NCI-H82 treated with DMSO at 0.1 percent for 48 hours (cell line): ENCODE data around the gene CEMIP2.

Experiments used
- DNase-seq: peaks from one replicate; lab custom pipeline; 2025; ENCODE audit not compliant: unreplicated experiment; lab: John Stamatoyannopoulos, UW

Gene CEMIP2

DNA sequence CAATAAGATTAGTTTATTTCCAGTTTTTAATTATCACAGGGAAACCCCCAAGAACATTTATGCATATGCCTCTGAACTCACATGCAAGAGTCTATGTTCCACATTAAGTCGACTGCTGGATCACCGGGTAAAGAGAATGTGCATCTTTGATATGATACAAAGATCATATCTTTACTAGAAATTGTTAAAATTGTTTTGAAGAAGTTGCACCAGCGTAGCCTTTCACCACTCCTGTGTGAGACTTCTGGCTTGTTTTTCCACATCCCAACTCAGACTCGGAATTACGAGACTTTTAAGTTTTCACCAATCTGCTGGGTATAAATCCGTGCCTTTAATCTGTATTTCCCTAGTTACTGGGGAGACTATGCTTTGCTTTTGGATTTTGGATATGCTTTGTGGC lies 113.2 kb downstream of the CEMIP2 start:
- DNase-seq = no peak

DNA sequence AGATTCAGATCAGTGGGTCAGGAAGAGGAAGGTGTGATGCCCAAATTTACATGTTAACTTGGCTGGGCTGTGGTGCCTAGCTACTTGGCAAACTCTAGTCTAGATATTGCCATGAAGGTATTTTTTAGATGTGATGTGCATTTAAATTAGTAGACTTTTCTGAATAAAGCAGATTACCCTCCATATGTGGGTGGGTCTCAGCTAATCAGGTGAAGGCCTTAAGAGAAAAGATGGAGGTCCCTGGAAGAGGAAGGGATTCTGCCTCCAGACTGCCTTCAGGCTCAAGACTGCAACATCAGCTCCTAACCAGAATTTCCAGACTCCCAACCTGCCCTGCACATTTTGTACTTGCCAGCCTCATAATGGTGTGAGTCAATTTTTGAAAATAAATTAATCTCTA lies 115.8 kb downstream of the CEMIP2 start:
- DNase-seq = no peak

DNA sequence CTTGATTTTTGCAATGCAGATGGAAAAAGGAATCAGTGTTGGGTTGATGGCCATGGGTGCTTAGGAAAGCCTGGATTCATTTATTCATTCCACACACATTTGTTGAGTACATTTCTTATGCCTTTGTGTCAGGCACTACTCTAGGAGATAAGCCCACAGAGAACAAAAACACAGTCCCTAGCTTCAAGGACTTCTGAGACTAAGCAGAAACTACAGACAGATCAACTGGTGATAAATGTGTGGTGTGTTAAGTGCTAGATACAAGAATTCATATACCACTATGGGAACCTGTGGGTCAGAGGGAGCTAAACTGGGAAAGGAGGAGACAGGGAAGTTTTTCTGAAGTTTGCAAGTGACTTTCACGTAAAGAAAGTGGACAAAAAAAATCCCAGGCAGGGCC lies 119.9 kb downstream of the CEMIP2 start:
- DNase-seq = no peak

DNA sequence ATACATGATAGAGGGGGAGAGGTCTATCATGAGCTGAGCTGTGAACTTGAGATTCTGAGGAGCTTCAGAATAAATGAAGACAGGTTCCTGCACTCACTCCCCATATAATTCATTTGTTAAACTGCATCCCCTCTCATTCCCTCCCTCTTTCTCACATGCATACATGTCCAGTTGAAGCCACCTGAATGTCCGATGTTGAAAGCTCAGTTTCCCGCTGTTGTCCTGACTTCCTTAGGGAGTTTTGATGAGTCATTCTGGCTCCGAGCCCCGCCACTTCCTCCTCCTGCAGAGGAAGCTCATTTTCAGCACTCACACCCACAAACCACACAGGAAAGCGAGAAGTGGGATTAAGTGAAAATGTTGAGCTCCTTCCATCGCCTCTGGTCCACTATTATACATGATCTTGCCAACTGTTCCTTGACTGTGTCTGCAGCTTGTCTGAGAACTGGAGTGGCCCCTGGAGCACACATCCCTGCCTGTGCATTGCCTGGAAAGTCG lies 121.2 kb downstream of the CEMIP2 start:
- no peak for DNase-seq

- DNase-seq = no peak
Observed at GRCh38 chr9:71646131-71646530, 122.2 kb downstream of the CEMIP2 start.

DNA sequence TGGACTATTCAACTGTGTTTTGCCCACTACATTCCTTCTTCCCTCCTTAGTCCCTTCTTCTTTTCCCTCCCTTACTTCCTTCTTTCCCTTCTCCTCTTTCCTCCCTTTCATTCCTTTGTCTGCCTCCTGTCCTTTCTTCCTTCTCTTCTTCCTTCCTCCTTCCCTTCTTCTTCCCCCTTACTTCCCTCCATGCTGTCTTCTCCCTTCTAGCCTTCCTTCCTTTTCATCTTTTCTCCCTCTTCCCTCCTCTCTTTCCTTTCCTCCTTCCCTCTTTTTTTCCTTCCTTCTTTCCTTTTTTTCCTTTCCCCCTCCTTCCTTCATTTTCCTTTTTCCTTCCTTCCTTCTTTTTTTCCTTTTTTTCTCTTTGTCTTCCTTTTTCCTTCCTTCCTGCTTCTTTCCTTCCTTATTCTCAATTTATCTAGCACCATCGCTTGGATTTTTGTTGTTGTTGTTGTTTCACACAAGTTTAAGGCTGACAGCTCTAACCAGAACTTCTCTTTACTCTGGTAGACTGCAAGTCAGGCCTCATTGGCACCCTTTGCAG lies 123.4 kb downstream of the CEMIP2 start:
- DNase-seq = no peak

GRCh38 chr9:71643330-71643729 lies 125.0 kb downstream of the CEMIP2 start:
- DNase-seq = no peak

DNA sequence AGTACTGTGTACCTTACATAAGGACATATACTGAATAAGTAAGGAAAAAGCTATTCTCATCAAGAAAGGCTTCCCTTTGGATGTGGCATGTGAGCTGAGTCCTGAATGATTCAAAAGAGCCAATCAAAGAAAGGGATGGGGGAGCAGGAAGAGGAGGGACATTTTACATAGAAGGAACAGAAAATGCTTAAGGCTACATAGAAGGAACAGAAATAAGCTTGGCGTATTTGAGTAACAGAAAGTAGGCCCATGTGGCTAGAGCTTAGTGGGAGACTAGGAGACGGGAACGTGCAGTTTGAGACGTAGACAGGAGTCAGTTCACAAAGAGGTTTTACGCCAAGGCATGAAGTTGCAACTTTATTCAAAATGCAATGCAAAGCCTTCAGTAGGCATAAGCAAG lies 126.3 kb downstream of the CEMIP2 start:
- DNase-seq = no peak

DNA sequence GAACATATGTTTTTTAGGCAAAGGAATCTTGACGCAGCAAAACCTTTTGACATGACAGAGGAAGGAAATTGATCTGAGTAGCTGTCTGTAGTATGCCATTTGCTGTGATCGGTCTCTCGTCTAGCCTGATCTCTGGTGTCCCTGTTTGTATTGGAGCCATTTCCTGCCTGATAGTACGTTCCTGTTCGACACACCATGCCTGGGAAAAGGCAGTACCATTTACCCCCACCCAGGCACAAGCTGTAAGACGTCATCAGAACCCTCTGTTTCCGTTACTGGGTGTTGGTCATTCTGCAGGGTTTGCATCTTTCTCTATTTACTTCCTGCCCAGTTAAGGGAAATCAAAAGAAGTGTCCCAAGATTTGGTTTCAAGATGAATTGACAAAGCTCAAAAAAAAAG lies 129.7 kb downstream of the CEMIP2 start:
- no peak for DNase-seq

DNA sequence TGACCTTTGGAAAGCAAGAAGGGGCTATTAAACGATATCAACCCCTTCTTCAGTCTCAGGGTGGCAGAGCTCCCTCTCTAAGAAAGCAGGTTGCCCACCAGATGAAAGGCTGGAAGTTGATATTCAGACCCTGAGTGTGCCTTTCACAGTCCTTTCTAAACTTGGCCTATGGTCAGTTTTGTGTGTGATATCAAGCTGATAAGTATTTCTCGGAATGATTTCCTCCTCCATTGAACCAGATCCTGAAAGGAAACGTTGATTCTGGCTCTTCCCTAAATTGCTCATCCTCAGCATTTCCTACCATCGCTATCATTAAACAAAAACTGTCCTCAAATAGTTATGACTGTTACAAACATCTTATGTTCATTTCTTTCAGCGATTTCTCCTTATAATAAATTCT lies 130.4 kb downstream of the CEMIP2 start:
- DNase-seq = no peak

DNA sequence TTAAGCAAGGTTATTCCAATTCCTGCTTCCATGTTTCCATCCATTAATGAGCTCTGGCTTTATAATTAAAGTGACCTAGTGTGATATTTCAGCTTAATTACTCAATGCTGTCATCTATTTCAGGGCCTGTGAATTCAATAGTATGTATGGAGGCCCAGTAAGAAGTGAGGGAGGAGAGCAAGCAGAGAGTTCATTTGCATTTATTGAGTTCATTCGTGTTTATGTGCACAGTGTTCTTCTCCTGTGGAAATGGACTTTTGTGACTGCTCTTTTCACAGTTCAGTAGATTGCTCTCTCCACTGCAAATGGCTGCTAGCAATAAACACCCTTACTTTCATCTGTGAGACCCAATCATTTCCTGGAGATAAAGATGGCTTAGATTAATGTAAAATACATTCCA lies 130.9 kb downstream of the CEMIP2 start:
- no peak for DNase-seq

DNA sequence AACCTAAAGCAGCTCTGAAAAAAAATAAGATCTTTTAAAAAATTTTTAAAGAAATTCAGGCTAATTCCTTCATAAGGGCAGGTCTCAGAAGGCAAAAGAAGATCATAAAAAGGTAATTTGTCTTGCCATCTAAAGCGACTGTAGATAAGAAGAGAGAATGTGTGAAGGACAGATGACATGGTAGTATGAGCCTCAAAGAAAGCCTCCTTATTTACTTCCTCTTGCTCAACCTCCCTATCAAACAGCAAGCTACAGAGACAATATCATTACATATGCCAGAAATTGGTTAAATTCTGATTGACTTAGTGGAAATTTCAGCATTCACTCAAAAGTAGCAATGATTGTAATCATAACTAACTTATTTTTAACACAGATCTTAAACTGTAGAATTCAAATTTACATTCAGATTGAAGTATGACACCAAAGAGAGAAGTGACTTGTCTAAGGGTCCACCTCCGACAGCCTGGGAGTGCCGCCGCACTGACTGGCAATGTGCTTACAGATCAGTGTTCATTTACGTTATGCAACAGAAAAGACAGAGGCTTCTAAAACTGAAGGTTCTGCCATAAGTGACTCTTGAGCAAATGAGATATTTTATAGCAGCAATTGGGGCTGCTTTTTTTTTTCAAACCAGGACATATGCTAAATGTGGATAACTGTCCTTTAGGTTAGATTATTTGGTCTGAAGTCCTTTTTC lies 132.0 kb downstream of the CEMIP2 start:
- no peak for DNase-seq

GRCh38 chr9:71634752-71635151 lies 133.6 kb downstream of the CEMIP2 start:
- no peak for DNase-seq
